ENCODE measurements around the gene FIBCD1.

Gene FIBCD1

GRCh38 chr9:130935648-130936271, 3.3 kb downstream of the FIBCD1 start:
- no peak for DNase-seq

GRCh38 chr9:130934702-130935647, 4.1 kb downstream of the FIBCD1 start:
- no peak for DNase-seq

- no peak for DNase-seq
These were observed 4.8 kb downstream of the FIBCD1 start for GRCh38 chr9:130934246-130934645.

GRCh38 chr9:130933114-130934046, 5.7 kb downstream of the FIBCD1 start:
- DNase-seq = no peak

- no peak for DNase-seq
These were observed 6.6 kb downstream of the FIBCD1 start for GRCh38 chr9:130932255-130933079.

- no peak for DNase-seq
These were observed 7.4 kb downstream of the FIBCD1 start for GRCh38 chr9:130931508-130932254.

GRCh38 chr9:130930804-130931349, 8.2 kb downstream of the FIBCD1 start:
- DNase-seq = no peak

GRCh38 chr9:130930132-130930803, 8.8 kb downstream of the FIBCD1 start:
- DNase-seq = no peak

GRCh38 chr9:130929571-130930038, 9.4 kb downstream of the FIBCD1 start:
- DNase-seq = no peak

GRCh38 chr9:130927995-130928900, 10.8 kb downstream of the FIBCD1 start:
- no peak for DNase-seq

GRCh38 chr9:130927338-130927737, 11.7 kb downstream of the FIBCD1 start:
- no peak for DNase-seq

- DNase-seq = no peak
These were observed 13.9 kb downstream of the FIBCD1 start for GRCh38 chr9:130925050-130925678.

GRCh38 chr9:130924448-130924788, 14.6 kb downstream of the FIBCD1 start:
- no peak for DNase-seq

- no peak for DNase-seq
These were observed 15.2 kb downstream of the FIBCD1 start for GRCh38 chr9:130923611-130924447.

GRCh38 chr9:130922893-130923610, 16.0 kb downstream of the FIBCD1 start:
- DNase-seq = no peak

GRCh38 chr9:130921989-130922892, 16.8 kb downstream of the FIBCD1 start:
- DNase-seq = no peak

Data from activated T-cell treated with anti-CD3 and anti-CD28 coated beads for 4 hours (primary cell).